ENCODE results near the gene KSR2. TPM values are rescaled to one million over a fixed set of nuclear protein-coding genes. Genes with fewer than 3 reads are reported as not detected.

Gene KSR2
- total RNA-seq, 2 donors from 2014 or later = 0.07 TPM; not detected in 1

DNA sequence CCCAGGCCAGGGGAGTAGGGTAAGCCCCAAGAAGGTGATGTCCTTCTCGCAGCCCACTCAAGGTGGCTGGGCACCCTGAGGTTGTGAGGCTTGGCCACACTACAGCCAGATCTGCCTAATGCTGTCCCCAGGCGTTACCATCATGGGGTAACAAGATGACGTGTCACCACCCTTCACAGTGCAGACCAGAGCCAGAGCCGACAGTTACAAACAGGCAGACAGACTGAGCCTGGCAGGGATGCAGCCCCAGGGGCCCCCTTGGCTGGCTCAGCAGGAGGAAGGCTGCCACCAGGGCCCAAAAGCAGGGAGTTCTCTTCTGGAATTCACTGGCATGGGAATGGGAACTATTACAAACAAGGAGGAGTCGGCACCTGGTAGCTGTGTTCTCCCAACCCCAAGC, 304.6 kb downstream of the KSR2 start:
- Histone ChIP-seq H3K27me3 (replicated peaks; ENCODE audit: insufficient read depth) (no peaks in the 10 kb centered on the region), H3K36me3 (no peaks in the 10 kb centered on the region), H3K9me3 (no peaks in the 10 kb centered on the region), H3K4me3 (no peak overlapping the region), H3K4me1 (ENCODE audit: control insufficient read depth in 1 of 2, low read depth in 2 of 2) (no peaks in the 10 kb centered on the region), H3K27ac (no peak overlapping the region)
- DNase-seq (ENCODE audit: low spot score) (no peak), ATAC-seq (ENCODE audit: insufficient number of reproducible peaks, low FRiP score, low read depth) (no peak)
- TF ChIP-seq, protein P1, sequence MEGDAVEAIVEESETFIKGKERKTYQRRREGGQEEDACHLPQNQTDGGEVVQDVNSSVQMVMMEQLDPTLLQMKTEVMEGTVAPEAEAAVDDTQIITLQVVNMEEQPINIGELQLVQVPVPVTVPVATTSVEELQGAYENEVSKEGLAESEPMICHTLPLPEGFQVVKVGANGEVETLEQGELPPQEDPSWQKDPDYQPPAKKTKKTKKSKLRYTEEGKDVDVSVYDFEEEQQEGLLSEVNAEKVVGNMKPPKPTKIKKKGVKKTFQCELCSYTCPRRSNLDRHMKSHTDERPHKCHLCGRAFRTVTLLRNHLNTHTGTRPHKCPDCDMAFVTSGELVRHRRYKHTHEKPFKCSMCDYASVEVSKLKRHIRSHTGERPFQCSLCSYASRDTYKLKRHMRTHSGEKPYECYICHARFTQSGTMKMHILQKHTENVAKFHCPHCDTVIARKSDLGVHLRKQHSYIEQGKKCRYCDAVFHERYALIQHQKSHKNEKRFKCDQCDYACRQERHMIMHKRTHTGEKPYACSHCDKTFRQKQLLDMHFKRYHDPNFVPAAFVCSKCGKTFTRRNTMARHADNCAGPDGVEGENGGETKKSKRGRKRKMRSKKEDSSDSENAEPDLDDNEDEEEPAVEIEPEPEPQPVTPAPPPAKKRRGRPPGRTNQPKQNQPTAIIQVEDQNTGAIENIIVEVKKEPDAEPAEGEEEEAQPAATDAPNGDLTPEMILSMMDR (IDR thresholded peaks at IDR 0.05) = no peak

DNA sequence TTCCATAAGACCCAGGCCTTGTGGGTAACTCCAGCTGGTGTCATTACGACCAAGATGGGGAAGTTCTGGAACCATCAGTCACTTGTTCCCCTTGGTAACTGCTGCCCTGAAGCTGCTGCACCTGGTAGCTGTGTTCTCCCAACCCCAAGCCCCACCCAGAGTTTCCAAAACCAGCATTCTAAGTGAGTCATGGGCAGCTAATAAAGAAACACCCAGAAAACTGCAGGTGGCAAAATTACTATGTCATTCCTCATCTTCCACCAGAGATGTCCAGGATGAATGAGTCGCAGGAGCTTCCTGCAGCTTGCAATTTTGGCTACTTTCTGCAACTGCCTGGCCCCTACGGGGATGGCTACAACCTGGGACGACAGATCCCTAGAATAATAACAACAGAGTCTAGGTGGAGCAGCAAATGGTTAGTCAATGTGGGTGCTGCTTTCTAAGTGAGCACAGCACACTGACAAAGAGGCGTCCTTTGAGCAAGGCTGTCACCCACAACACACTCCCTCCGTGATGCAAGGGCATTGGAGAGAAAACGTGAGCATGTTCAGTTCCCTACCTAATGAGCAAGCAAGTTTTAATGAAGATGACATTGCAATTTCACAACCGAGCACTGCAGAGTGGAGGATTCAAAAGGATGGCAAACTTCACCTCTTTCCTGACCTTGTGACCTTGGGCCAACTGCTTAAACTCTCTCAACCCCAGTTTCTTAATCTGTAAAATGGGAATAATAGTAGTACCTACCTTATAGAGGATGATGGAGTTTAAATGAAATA, 306.0 kb downstream of the KSR2 start:
- no peak for ATAC-seq (ENCODE audit: insufficient number of reproducible peaks, low FRiP score, low read depth)
- H3K36me3 ChIP-seq = no peaks in the 10 kb centered on the region
- H3K27me3 ChIP-seq (replicated peaks; ENCODE audit: insufficient read depth) = no peaks in the 10 kb centered on the region
- H3K27ac ChIP-seq = no peak overlapping the region
- H3K4me3 ChIP-seq = no peak overlapping the region
- no peak for DNase-seq (ENCODE audit: low spot score)
- TF ChIP-seq, protein P1 (IDR thresholded peaks at IDR 0.05) = no peak
- no peaks in the 10 kb centered on the region for H3K9me3 ChIP-seq
- H3K4me1 ChIP-seq (ENCODE audit: control insufficient read depth in 1 of 2, low read depth in 2 of 2) = no peaks in the 10 kb centered on the region

DNA sequence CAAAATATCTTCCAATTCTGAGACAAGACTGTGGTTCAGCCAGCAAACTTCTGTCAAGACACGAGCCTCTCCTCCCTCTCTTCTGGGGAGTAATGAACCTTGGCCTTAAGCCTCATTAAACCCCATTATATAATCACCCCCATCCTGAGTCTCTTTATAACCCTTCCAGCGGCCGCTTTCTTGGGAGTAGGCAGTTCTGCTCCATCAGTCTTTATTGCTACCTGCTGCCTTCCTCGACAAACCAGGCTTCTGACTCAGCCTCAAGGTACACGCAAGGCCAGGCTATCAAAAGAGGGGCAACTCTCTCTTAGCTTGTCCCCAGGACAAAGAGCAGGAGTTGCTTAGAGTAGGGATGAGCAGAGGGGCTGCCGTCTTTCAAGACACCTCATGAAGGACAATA, 306.6 kb downstream of the KSR2 start:
- ATAC-seq (ENCODE audit: insufficient number of reproducible peaks, low FRiP score, low read depth) (no peak), DNase-seq (ENCODE audit: low spot score) (no peak)
- no peaks in the 10 kb centered on the region for H3K27me3 ChIP-seq (replicated peaks; ENCODE audit: insufficient read depth)
- no peak overlapping the region for H3K4me3 ChIP-seq
- H3K36me3 ChIP-seq = no peaks in the 10 kb centered on the region
- H3K27ac ChIP-seq = no peak overlapping the region
- no peaks in the 10 kb centered on the region for H3K9me3 ChIP-seq
- no peaks in the 10 kb centered on the region for H3K4me1 ChIP-seq (ENCODE audit: control insufficient read depth in 1 of 2, low read depth in 2 of 2)
- TF ChIP-seq, protein P1 (IDR thresholded peaks at IDR 0.05) = no peak

DNA sequence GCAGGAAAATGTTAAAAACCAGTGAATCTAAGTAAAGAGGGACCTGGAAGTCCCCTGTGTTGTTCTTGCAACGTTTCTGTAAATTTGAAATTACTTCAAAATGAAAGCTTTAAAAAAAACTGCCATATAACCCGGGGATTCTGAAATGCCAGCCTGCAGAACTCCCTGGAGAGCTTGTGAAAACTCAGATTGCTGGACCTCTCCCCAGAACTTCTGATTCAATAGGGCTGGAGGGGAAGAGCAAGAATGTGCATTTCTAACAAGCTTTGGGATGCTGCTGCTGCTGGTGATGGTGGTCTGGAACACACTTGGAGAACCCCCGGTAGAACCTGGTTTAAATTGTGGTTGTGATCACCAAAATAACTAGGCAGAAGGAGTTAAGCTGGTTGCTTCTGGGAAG, 307.3 kb downstream of the KSR2 start:
- no peaks in the 10 kb centered on the region for H3K27me3 ChIP-seq (replicated peaks; ENCODE audit: insufficient read depth)
- TF ChIP-seq, protein P1 (IDR thresholded peaks at IDR 0.05) = no peak
- no peak for ATAC-seq (ENCODE audit: insufficient number of reproducible peaks, low FRiP score, low read depth)
- no peaks in the 10 kb centered on the region for H3K36me3 ChIP-seq
- no peaks in the 10 kb centered on the region for H3K9me3 ChIP-seq
- DNase-seq (ENCODE audit: low spot score) = no peak
- no peaks in the 10 kb centered on the region for H3K4me1 ChIP-seq (ENCODE audit: control insufficient read depth in 1 of 2, low read depth in 2 of 2)
- no peak overlapping the region for H3K4me3 ChIP-seq
- H3K27ac ChIP-seq = no peak overlapping the region

DNA sequence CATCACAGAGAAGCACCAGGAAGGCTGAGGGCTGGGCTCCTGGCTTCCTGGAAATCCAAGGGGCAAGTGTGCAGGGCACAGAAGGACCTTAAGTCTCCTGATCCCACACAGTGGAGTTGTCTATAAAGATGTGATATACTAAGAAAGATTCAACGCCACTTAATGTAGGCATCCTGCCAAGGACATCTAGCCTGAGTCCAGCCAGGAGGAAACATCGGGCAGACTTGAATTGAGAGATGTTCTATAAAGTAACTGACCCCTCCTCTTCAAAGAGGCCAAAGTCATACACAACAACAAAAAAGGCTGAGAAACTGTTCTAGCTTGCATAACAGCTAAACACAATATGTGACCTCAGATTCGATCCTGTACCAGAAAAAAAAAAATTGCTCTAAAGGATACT, 307.9 kb downstream of the KSR2 start:
- DNase-seq (ENCODE audit: low spot score) = no peak
- Histone ChIP-seq H3K27me3 (replicated peaks; ENCODE audit: insufficient read depth) (no peaks in the 10 kb centered on the region), H3K9me3 (no peaks in the 10 kb centered on the region), H3K4me3 (no peak overlapping the region), H3K27ac (no peak overlapping the region), H3K4me1 (ENCODE audit: control insufficient read depth in 1 of 2, low read depth in 2 of 2) (no peaks in the 10 kb centered on the region), H3K36me3 (no peaks in the 10 kb centered on the region)
- ATAC-seq (ENCODE audit: insufficient number of reproducible peaks, low FRiP score, low read depth) = no peak
- TF ChIP-seq, protein P1 (IDR thresholded peaks at IDR 0.05) = no peak
